ENCODE results near the gene RFK. TPM values are rescaled to one million over a fixed set of nuclear protein-coding genes. Genes with fewer than 3 reads are reported as not detected.

The RFK gene
- total and polyA plus RNA-seq, 9 of the 15 experiments (the other 6 are each of a cell fraction or from before 2014, with no cell fraction given): 3.8 to 51.1 (median 14.8) TPM

- no peak for TF ChIP-seq PBX2 (CRISPR knock-in tag; IDR thresholded peaks at IDR 0.05; ENCODE audit: low read depth)
- peak; percentile 62; the same call in 1 of the 2 replicates for TF ChIP-seq PBX2 (tag; conservative IDR thresholded peaks at IDR 0.05; ENCODE audit: low read depth)
- no peak for TF ChIP-seq ETV6 (IDR thresholded peaks at IDR 0.05; ENCODE audit: borderline replicate concordance in 1 of 2, low read depth in 2 of 2, low read length in 1 of 2)
- TF ChIP-seq ETV6 (CRISPR knock-in tag; IDR thresholded peaks at IDR 0.05; ENCODE audit: borderline replicate concordance): no peak
- TF ChIP-seq TEAD1 (CRISPR knock-in tag; IDR thresholded peaks at IDR 0.05): no peak
- no peak for TF ChIP-seq KLF16 (IDR thresholded peaks at IDR 0.05)
- no peak for TF ChIP-seq ZNF133 (CRISPR knock-in tag; IDR thresholded peaks at IDR 0.05)
- TF ChIP-seq COPS2 (conservative IDR thresholded peaks at IDR 0.05): no peak
- TF ChIP-seq CTCF (IDR thresholded peaks at IDR 0.05 in 2 of 3, conservative IDR thresholded peaks at IDR 0.05 in 1 of 3; ENCODE audit: insufficient read depth in 2 of 3, low read depth in 1 of 3, low read length in 3 of 3): no peak
- TF ChIP-seq ZNF77 (CRISPR knock-in tag; IDR thresholded peaks at IDR 0.05): no peak
- no peak for TF ChIP-seq CGGBP1 (CRISPR knock-in tag; IDR thresholded peaks at IDR 0.05)
- no peak for TF ChIP-seq RBM17 (IDR thresholded peaks at IDR 0.05; ENCODE audit: borderline replicate concordance, low read depth, low read length)
- TF ChIP-seq SIX5 (IDR thresholded peaks at IDR 0.05; ENCODE audit: borderline replicate concordance in 1 of 2, insufficient read depth in 1 of 2, low read depth in 1 of 2, low read length in 2 of 2): no peak
- peak; percentile 50 for TF ChIP-seq CBFA2T3 (IDR thresholded peaks at IDR 0.05)
- peak in 1 of 2 experiments; percentile 97; a peak in 2 of 4 replicates for TF ChIP-seq MLLT1 (IDR thresholded peaks at IDR 0.05)
- no peak for TF ChIP-seq SMARCB1 (IDR thresholded peaks at IDR 0.05; ENCODE audit: insufficient read length, low read depth)
- no peak for TF ChIP-seq ZNF3 (CRISPR knock-in tag; IDR thresholded peaks at IDR 0.05)
- no peak for TF ChIP-seq NFRKB (IDR thresholded peaks at IDR 0.05; ENCODE audit: low read depth)
- TF ChIP-seq KLF1 (tag; IDR thresholded peaks at IDR 0.05): no peak
- no peak; the same call in 1 of the 2 replicates for TF ChIP-seq TAL1 (IDR thresholded peaks at IDR 0.05)
- no peak for TF ChIP-seq GATAD2A (IDR thresholded peaks at IDR 0.05)
- TF ChIP-seq ZNF197 (CRISPR knock-in tag; IDR thresholded peaks at IDR 0.05; ENCODE audit: low read depth): no peak
- TF ChIP-seq MNT (conservative IDR thresholded peaks at IDR 0.05): 0 out of 4 replicates have a peak, but pooled peaks of 1 of the 2 experiments have one; percentile 15
Observed at GRCh38 chr9:76353280-76353679, 40.9 kb downstream of the RFK start (continued).
